IMR-90 (cell line): ENCODE results near the gene TTLL9. TPM values are rescaled to one million over a fixed set of nuclear protein-coding genes. Genes with fewer than 3 reads are reported as not detected.

Experiments used
- ATAC-seq: fragments of 200-7000 bp; cut with Tn5 transposase; 2 replicates; pipeline ENCODE4 v1.9.1; 2020; ENCODE audit warnings: low read depth, mild to moderate bottlenecking, moderate library complexity
- BruUV-seq: library from RNA; stranded (reverse); fragments of 400-500 nt; replicated peaks from 2 replicates; lab custom pipeline; 2021; lab: Mats Ljungman, UMichigan
- CTCF ChIA-PET: fragments of 300-600 bp; formaldehyde crosslinking; extraction: SDS; loops from one replicate; lab custom pipeline; 2021; ENCODE audit warnings: antibody characterized with exemption; lab: Yijun Ruan, JAX
- POLR2A ChIA-PET: fragments of 300-600 bp; sonication (Branson Sonifier 250); formaldehyde crosslinking; loops from one replicate; lab custom pipeline; 2022; ENCODE audit warnings: antibody characterized with exemption; ENCODE audit not compliant: unreplicated experiment; lab: Charles Lee
- DNase-seq: peaks from one replicate; pipeline ENCODE4 v3.0.0; 2013
- H2AFZ ChIP-seq: replicated peaks from 2 replicates; pipeline ENCODE3; 2013; ENCODE audit warnings: low read length, mild to moderate bottlenecking; ENCODE audit not compliant: poor library complexity
- H2AK5ac ChIP-seq: 2 replicates; pipeline ENCODE4 v1.6.1; 2013; ENCODE audit warnings: low read depth, low read length, inconsistent platforms
- H2AK9ac ChIP-seq: replicated peaks from 2 replicates; pipeline ENCODE3; 2013; ENCODE audit warnings: mild to moderate bottlenecking, low read depth, low read length, moderate library complexity; ENCODE audit not compliant: poor library complexity
- H2BK120ac ChIP-seq: 2 replicates; pipeline ENCODE4 v1.6.1; 2013; ENCODE audit warnings: low read depth, low read length, inconsistent platforms
- H2BK15ac ChIP-seq: 3 replicates; pipeline ENCODE4 v1.6.1; 2013; ENCODE audit warnings: low read depth, low read length, inconsistent platforms
- H2BK20ac ChIP-seq: 2 replicates; pipeline ENCODE4 v1.6.1; 2013; ENCODE audit warnings: low read depth, mild to moderate bottlenecking, inconsistent platforms, low read length, moderate library complexity
- H2BK5ac ChIP-seq: 2 replicates; pipeline ENCODE4 v1.6.1; 2013; ENCODE audit warnings: mild to moderate bottlenecking, low read depth, low read length, inconsistent platforms; ENCODE audit not compliant: poor library complexity, severe bottlenecking
- H3K14ac ChIP-seq: replicated peaks from 2 replicates; pipeline ENCODE4 v1.6.1; 2013; ENCODE audit warnings: low read depth, low read length, inconsistent platforms
- H3K18ac ChIP-seq: 2 replicates; pipeline ENCODE4 v1.6.1; 2013; ENCODE audit warnings: low read depth, low read length, control low read depth
- H3K23ac ChIP-seq: 2 replicates; pipeline ENCODE4 v1.6.1; 2013; ENCODE audit warnings: low read depth, low read length, inconsistent platforms
- H3K27ac ChIP-seq: 2 replicates; pipeline ENCODE4 v1.5.1; 2013; ENCODE audit warnings: mild to moderate bottlenecking, control low read depth, low read length; ENCODE audit not compliant: insufficient read depth
- H3K27me3 ChIP-seq: 2 replicates; pipeline ENCODE4 v1.6.1; 2013; ENCODE audit warnings: low read length; ENCODE audit not compliant: control insufficient read depth, insufficient read depth
- H3K36me3 ChIP-seq: 2 replicates; pipeline ENCODE4 v1.6.1; 2013; ENCODE audit warnings: low read length, mixed read lengths; ENCODE audit not compliant: control insufficient read depth, insufficient read depth
- H3K4ac ChIP-seq: 2 replicates; pipeline ENCODE4 v1.6.1; 2013; ENCODE audit warnings: low read depth, low read length, inconsistent platforms
- H3K4me1 ChIP-seq: 2 replicates; pipeline ENCODE4 v1.6.1; 2013; ENCODE audit warnings: low read length, mixed read lengths; ENCODE audit not compliant: control insufficient read depth, insufficient read depth
- H3K4me2 ChIP-seq: 2 replicates; pipeline ENCODE4 v1.6.1; 2013; ENCODE audit warnings: low read depth, mild to moderate bottlenecking, control low read depth, low read length, moderate library complexity
- H3K4me3 ChIP-seq: 2 replicates; pipeline ENCODE4 v1.5.1; 2013; ENCODE audit warnings: low read depth, mild to moderate bottlenecking, control low read depth, low read length, moderate library complexity; ENCODE audit not compliant: insufficient read depth
- H3K56ac ChIP-seq: 2 replicates; pipeline ENCODE4 v1.6.1; 2013; ENCODE audit warnings: low read length, inconsistent platforms; ENCODE audit not compliant: insufficient read depth; ENCODE audit errors: extremely low read depth
- H3K79me1 ChIP-seq, 2 experiments: 2 replicates each; pipeline ENCODE4 v1.6.1; 2013; ENCODE audit warnings: low read length in 2 of 2, inconsistent platforms in 1 of 2, low read depth in 1 of 2
- H3K9ac ChIP-seq: 2 replicates; pipeline ENCODE4 v1.6.1; 2013; ENCODE audit warnings: low read depth, low read length, control low read depth
- H3K9me1 ChIP-seq: 2 replicates; pipeline ENCODE4 v1.6.1; 2013; ENCODE audit warnings: low read length, inconsistent platforms; ENCODE audit not compliant: insufficient read depth
- H3K9me3 ChIP-seq: 2 replicates; pipeline ENCODE4 v1.6.1; 2013; ENCODE audit warnings: low read length; ENCODE audit not compliant: control insufficient read depth, insufficient read depth
- H4K20me1 ChIP-seq: 2 replicates; pipeline ENCODE4 v1.6.1; 2013; ENCODE audit warnings: low read length, inconsistent platforms; ENCODE audit not compliant: insufficient read depth
- H4K5ac ChIP-seq: 2 replicates; pipeline ENCODE4 v1.6.1; 2013; ENCODE audit warnings: mild to moderate bottlenecking, low read depth, low read length, control low read depth
- H4K8ac ChIP-seq, 2 experiments: 2 replicates each; pipeline ENCODE4 v1.6.1; 2013; ENCODE audit warnings: low read depth in 2 of 2, low read length in 2 of 2, control low read depth in 1 of 2, inconsistent platforms in 1 of 2
- H4K91ac ChIP-seq: 2 replicates; pipeline ENCODE4 v1.6.1; 2013; ENCODE audit warnings: low read depth, low read length, inconsistent platforms; ENCODE audit not compliant: insufficient read depth
- BHLHE40 ChIP-seq: fragments of 150-350 bp; IDR thresholded peaks from 2 replicates; pipeline ENCODE4 v1.6.1; 2016; ENCODE audit warnings: mild to moderate bottlenecking, low read depth, low read length
- ELK1 ChIP-seq: fragments of 150-350 bp; IDR thresholded peaks from 2 replicates; pipeline ENCODE4 v1.6.1; 2016; ENCODE audit warnings: low read depth, mild to moderate bottlenecking, low read length, moderate library complexity, borderline replicate concordance
- POLR2A ChIP-seq: IDR thresholded peaks from 2 replicates; pipeline ENCODE4 v1.6.1; 2012; ENCODE audit warnings: mild to moderate bottlenecking, low read depth, low read length
- RFX5 ChIP-seq: IDR thresholded peaks from 2 replicates; pipeline ENCODE4 v1.8.0; 2012; ENCODE audit warnings: low read depth, mild to moderate bottlenecking, low read length, moderate library complexity
- WGBS, 2 experiments: methylation state at CpG; one replicate each; pipeline versions ENCODE4 v1.1.5 to v1.1.7; 2013; ENCODE audit warnings: missing lambda C conversion rate in 2 of 2; ENCODE audit not compliant: insufficient read length in 1 of 2; ENCODE audit errors: extremely low coverage in 2 of 2; 5-methylcytosine and 5-hydroxymethylcytosine counted together
- dilution Hi-C: fragments of 300-500 bp; cut with HindIII; formaldehyde crosslinking; loops from one replicate; pipeline ENCODE4 v1.14.3; 2018; ENCODE audit warnings: low sequenced_read_pairs; ENCODE audit not compliant: unreplicated experiment
- in situ Hi-C: fragments of 300-500 bp; cut with MboI; formaldehyde crosslinking; loops from 3 replicates; pipeline ENCODE4 v1.14.3; 2019; ENCODE audit warnings: low sequenced_read_pairs, inconsistent platforms, mixed read lengths
- intact Hi-C: fragments of 100-400 bp; cut with micrococcal nuclease; formaldehyde crosslinking; loops from 2 replicates; pipeline ENCODE4 v1.10.0; 2022
- polyA plus RNA-seq, 3 experiments: library from polyadenylated mRNA; depleted of rRNA; stranded (reverse); fragments of >200 nt; gene quantifications; 2 replicates each; pipeline ENCODE4 v1.2.3, GENCODE V29; 2012; ENCODE audit warnings: low replicate concordance in 1 of 3
- total RNA-seq: library from RNA; depleted of rRNA; stranded (reverse); fragments of >200 nt; gene quantifications from 2 replicates; pipeline ENCODE4 v1.2.3, GENCODE V29; 2012

Gene TTLL9
- total and polyA plus RNA-seq, 2 of the 4 experiments (the other 2 are of a cell fraction), result not detected

DNA sequence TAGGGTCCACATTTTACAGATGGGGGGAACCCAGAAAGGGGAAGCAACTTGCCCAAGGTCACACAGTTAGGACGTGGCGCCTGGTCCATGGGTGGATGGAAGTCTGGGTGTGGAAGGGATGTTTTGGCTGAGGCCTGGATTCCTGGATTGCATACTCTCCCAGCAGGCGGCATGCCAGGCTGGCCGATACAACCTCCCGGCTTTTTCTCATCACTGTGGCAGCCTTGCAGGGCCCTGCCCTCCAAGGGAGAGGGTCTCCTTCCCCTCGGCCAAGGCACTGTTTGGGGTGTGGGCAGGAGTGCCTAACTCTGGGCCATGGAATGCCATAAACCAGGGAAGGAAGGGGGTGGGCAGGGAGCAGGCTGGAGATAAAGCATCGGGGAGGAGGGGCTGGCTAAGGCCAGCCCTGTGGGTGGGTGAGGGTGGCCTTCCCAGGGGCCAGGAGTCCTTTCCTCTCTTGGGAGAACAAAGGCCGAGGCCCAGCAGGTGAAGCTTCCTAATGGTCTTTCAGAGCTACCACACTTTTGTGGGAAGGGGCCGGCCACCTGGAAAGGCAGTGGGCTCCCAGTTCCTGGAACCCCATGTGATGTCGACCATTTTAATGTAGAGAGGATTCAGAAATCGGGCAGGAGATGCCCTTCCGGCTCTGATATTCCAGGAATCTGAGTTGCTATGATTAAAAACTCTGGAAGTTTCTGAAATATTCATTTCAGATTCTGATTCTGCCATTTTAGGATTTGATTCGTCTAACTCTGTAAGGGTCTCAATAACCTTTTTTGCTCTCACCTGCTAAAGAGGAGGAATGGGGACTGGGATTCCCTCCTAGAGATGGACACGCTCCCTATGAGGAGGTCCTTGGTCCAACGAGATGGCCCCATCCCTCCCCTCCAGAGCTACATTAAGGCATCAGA, 29.3 kb upstream of the TTLL9 start:
- BruUV-seq, result no TSS peak
- in situ Hi-C loops (loop anchor here (25.0 kb wide), 2 partner anchors 646 to 821 kb away; partner anchors contain the start of gene C20orf203), dilution Hi-C loops (no loop called here), intact Hi-C loops (no loop called here)
- Histone ChIP-seq H3K27me3 (no peaks in the 10 kb centered on the region; the same call in 1 of the 2 replicates), H3K79me1 (0 out of 4 replicates have a peak, but pooled peaks cover 0 to 4% of the 10 kb centered on the region in 2 experiments), H2BK15ac (no peak overlapping the region), H2BK5ac (no peak overlapping the region), H2BK20ac (peak overlapping the region; percentile 46; the same call in 1 of the 2 replicates), H3K14ac (no peak overlapping the region), H3K4ac (peak overlapping the region; percentile 65), H3K56ac (no peak overlapping the region), H2AK9ac (peak overlapping the region; percentile 26), H3K4me3 (no peak overlapping the region), H3K4me2 (no peak overlapping the region), H2AFZ (no peak overlapping the region), H3K9ac (no peak overlapping the region), H4K91ac (no peak overlapping the region; the same call in 1 of the 2 replicates), H4K8ac (no peak overlapping the region), H3K36me3 (no peaks in the 10 kb centered on the region), H4K5ac (no peak overlapping the region), H4K20me1 (peaks cover 25% of the 10 kb centered on the region), H2AK5ac (peak overlapping the region; percentile 74), H3K27ac (no peak overlapping the region), H3K18ac (no peak overlapping the region), H3K9me3 (no peaks in the 10 kb centered on the region), H3K9me1 (peaks cover 30% of the 10 kb centered on the region), H3K23ac (no peak overlapping the region), H3K4me1 (peaks cover 25% of the 10 kb centered on the region), H2BK120ac (no peak overlapping the region)
- ATAC-seq (no peak), DNase-seq (no peak)
- CTCF ChIA-PET, result no interaction called here
- POLR2A ChIA-PET, result no interaction called here
- TF ChIP-seq BHLHE40 (no peak), ELK1 (no peak), POLR2A (no peak), RFX5 (no peak)
- no CpG with 5 or more reads among the region's 15 CpGs for whole genome bisulfite sequencing, 2 experiments
